ENCODE data around the gene SELENOO.

SELENOO gene

GRCh38 chr22:50171965-50172421 is 28.8 kb upstream of the SELENOO start:
- no peak for DNase-seq (ENCODE audit: low read depth)

- DNase-seq (ENCODE audit: low read depth): no peak
Observed at GRCh38 chr22:50173311-50173982, 27.4 kb upstream of the SELENOO start.

GRCh38 chr22:50173983-50174355 is 26.8 kb upstream of the SELENOO start:
- no peak for DNase-seq (ENCODE audit: low read depth)

- DNase-seq (ENCODE audit: low read depth): no peak
Observed at GRCh38 chr22:50174382-50175190, 26.2 kb upstream of the SELENOO start.

- no peak for DNase-seq (ENCODE audit: low read depth)
Observed at GRCh38 chr22:50175191-50175461, 25.7 kb upstream of the SELENOO start.

- no peak for DNase-seq (ENCODE audit: low read depth)
Observed at GRCh38 chr22:50175921-50176849, 24.6 kb upstream of the SELENOO start.

- no peak for DNase-seq (ENCODE audit: low read depth)
Observed at GRCh38 chr22:50176850-50177536, 23.8 kb upstream of the SELENOO start.

- DNase-seq (ENCODE audit: low read depth): no peak
Observed at GRCh38 chr22:50177537-50178470, 23.0 kb upstream of the SELENOO start.

- DNase-seq (ENCODE audit: low read depth): no peak
Observed at GRCh38 chr22:50178471-50178864, 22.3 kb upstream of the SELENOO start.

- no peak for DNase-seq (ENCODE audit: low read depth)
Observed at GRCh38 chr22:50178871-50179869, 21.6 kb upstream of the SELENOO start.

GRCh38 chr22:50179937-50180726 is 20.7 kb upstream of the SELENOO start:
- DNase-seq (ENCODE audit: low read depth): no peak

GRCh38 chr22:50180727-50181521 is 19.9 kb upstream of the SELENOO start:
- DNase-seq (ENCODE audit: low read depth): no peak

GRCh38 chr22:50182176-50183081 is 18.4 kb upstream of the SELENOO start:
- no peak for DNase-seq (ENCODE audit: low read depth)

- DNase-seq (ENCODE audit: low read depth): no peak
Observed at GRCh38 chr22:50183141-50183971, 17.5 kb upstream of the SELENOO start.

GRCh38 chr22:50184004-50184901 is 16.6 kb upstream of the SELENOO start:
- DNase-seq (ENCODE audit: low read depth): no peak
